SK-N-SH treated with all-trans-retinoic acid at 6 μM for 48 hours (cell line): ENCODE measurements around the gene MX2.

Source experiments
- ATAC-seq: fragments of 200-7000 bp; cut with Tn5 transposase; 3 replicates; pipeline ENCODE4 v1.9.1; 2020; ENCODE audit warnings: mild to moderate bottlenecking, moderate library complexity
- BACH2 ChIP-seq: fragments of 250-450 bp; sonication (Bioruptor Pico); IDR thresholded peaks from 2 replicates; pipeline ENCODE4 v1.9.0; 2021; ENCODE audit warnings: mild to moderate bottlenecking, borderline replicate concordance
- GLIS3 ChIP-seq: fragments of 250-450 bp; sonication (Bioruptor Pico); IDR thresholded peaks from 2 replicates; pipeline ENCODE4 v1.5.0; 2020; ENCODE audit warnings: mild to moderate bottlenecking, moderate library complexity
- ISL1 ChIP-seq: fragments of 250-450 bp; sonication (Bioruptor Pico); IDR thresholded peaks from 2 replicates; pipeline ENCODE4 v2.1.2; 2022; ENCODE audit warnings: mild to moderate bottlenecking, moderate library complexity
- OSR1 ChIP-seq: fragments of 250-450 bp; sonication (Bioruptor Pico); IDR thresholded peaks from 2 replicates; pipeline ENCODE4 v1.8.0; 2022; ENCODE audit warnings: moderate library complexity, mild to moderate bottlenecking, inconsistent platforms
- PPARA ChIP-seq: fragments of 250-450 bp; sonication (Bioruptor Pico); IDR thresholded peaks from 2 replicates; pipeline ENCODE4 v1.5.0; 2020; ENCODE audit warnings: mild to moderate bottlenecking, borderline replicate concordance
- RARB ChIP-seq: fragments of 250-450 bp; sonication (Bioruptor Pico); IDR thresholded peaks from 2 replicates; pipeline ENCODE4 v1.8.0; 2021; ENCODE audit warnings: mild to moderate bottlenecking, moderate library complexity
- TCF4 ChIP-seq: fragments of 250-450 bp; sonication (Bioruptor Pico); IDR thresholded peaks from 2 replicates; pipeline ENCODE4 v1.8.0; 2021; ENCODE audit warnings: mild to moderate bottlenecking, moderate library complexity, borderline replicate concordance
- TOX ChIP-seq: fragments of 250-450 bp; sonication (Bioruptor Pico); IDR thresholded peaks from 2 replicates; pipeline ENCODE4 v1.8.0; 2021; ENCODE audit warnings: mild to moderate bottlenecking, moderate library complexity, borderline replicate concordance
- ZC3H10 ChIP-seq: fragments of 250-450 bp; sonication (Bioruptor Pico); IDR thresholded peaks from 2 replicates; pipeline ENCODE4 v1.5.1; 2021; ENCODE audit warnings: mild to moderate bottlenecking, moderate library complexity
- ZFP3 ChIP-seq: fragments of 250-450 bp; sonication (Bioruptor Pico); IDR thresholded peaks from 2 replicates; pipeline ENCODE4 v1.5.0; 2020; ENCODE audit warnings: mild to moderate bottlenecking, moderate library complexity
- ZFP30 ChIP-seq: fragments of 450-650 bp; formaldehyde crosslinking; IDR thresholded peaks from 2 replicates; pipeline ENCODE4 v1.5.0; 2022; ENCODE audit warnings: mild to moderate bottlenecking, moderate library complexity
- ZNF565 ChIP-seq: fragments of 450-650 bp; formaldehyde crosslinking; conservative IDR thresholded peaks from 2 replicates; pipeline ENCODE4 v1.5.0; 2020; ENCODE audit warnings: low read depth, mild to moderate bottlenecking, moderate library complexity
- TF ChIP-seq, protein P1 (sequence below): fragments of 250-450 bp; sonication (Bioruptor Pico); IDR thresholded peaks from 2 replicates; pipeline ENCODE4 v1.5.0; 2020; ENCODE audit warnings: mild to moderate bottlenecking, moderate library complexity
- TF ChIP-seq, protein P2 (sequence below): fragments of 250-450 bp; sonication (Bioruptor Pico); IDR thresholded peaks from 2 replicates; pipeline ENCODE4 v1.5.1; 2021; ENCODE audit warnings: mild to moderate bottlenecking, moderate library complexity
- TF ChIP-seq, protein P3 (sequence below): fragments of 250-450 bp; sonication (Bioruptor Pico); IDR thresholded peaks from 2 replicates; pipeline ENCODE4 v1.8.0; 2021; ENCODE audit warnings: low read depth, mild to moderate bottlenecking, moderate library complexity, borderline replicate concordance
- TF ChIP-seq, protein P4 (sequence below): fragments of 250-450 bp; sonication (Bioruptor Pico); IDR thresholded peaks from 2 replicates; pipeline ENCODE4 v1.8.0; 2020; ENCODE audit warnings: mild to moderate bottlenecking, moderate library complexity, borderline replicate concordance
- TF ChIP-seq, protein P5 (sequence below): fragments of 250-450 bp; sonication (Bioruptor Pico); IDR thresholded peaks from 2 replicates; pipeline ENCODE4 v1.5.1; 2020; ENCODE audit warnings: low read depth, mild to moderate bottlenecking, moderate library complexity

MX2 gene

DNA sequence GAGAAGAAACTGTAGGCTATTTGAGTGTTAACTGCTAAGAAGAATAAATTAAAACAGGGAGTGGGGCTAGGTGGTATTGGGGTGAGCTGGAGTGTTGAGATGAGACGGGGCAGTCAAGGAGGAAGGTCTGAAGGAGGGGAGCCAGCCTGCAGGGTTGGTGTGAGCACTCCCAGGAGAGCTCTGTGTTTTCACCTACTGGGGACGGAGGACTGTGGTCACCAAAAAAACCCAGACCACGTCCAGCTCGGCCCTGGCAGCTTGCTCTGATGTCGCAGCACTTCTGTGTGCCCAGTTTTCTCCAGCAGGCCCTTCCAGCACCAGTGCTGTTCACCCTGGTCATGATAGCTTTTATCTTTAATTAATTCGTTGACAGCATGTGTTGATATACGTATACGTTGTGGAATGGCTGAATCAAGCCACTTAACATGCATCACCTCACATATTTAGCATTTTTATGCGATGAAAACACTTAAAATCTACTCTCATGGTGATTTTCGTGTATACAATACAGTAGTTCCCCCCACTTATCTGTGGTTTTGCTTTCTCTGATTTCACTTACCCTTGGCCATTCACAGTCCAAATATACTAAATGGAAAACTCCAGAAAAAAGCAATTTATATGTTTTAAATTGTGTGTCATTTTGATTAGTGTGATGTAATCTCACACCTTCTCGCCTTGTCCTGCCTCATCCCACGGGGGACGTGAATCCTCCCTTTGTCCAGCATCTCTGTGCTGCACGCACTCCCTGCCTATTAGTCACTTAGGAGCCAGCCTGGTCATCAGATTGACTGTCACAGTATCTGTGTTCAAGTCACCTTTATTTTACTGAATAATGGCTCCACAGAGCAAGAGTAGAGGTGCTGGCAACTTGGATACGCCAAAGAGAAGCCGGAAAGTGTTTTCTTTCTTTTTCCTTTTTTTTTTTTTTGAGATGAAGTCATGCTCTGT lies 32.9 kb upstream of the MX2 start (continued):
- TF ChIP-seq, protein P1, sequence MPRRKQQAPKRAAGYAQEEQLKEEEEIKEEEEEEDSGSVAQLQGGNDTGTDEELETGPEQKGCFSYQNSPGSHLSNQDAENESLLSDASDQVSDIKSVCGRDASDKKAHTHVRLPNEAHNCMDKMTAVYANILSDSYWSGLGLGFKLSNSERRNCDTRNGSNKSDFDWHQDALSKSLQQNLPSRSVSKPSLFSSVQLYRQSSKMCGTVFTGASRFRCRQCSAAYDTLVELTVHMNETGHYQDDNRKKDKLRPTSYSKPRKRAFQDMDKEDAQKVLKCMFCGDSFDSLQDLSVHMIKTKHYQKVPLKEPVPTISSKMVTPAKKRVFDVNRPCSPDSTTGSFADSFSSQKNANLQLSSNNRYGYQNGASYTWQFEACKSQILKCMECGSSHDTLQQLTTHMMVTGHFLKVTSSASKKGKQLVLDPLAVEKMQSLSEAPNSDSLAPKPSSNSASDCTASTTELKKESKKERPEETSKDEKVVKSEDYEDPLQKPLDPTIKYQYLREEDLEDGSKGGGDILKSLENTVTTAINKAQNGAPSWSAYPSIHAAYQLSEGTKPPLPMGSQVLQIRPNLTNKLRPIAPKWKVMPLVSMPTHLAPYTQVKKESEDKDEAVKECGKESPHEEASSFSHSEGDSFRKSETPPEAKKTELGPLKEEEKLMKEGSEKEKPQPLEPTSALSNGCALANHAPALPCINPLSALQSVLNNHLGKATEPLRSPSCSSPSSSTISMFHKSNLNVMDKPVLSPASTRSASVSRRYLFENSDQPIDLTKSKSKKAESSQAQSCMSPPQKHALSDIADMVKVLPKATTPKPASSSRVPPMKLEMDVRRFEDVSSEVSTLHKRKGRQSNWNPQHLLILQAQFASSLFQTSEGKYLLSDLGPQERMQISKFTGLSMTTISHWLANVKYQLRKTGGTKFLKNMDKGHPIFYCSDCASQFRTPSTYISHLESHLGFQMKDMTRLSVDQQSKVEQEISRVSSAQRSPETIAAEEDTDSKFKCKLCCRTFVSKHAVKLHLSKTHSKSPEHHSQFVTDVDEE (CRISPR knock-in tag): no peak
- no peak for TF ChIP-seq TCF4 (CRISPR knock-in tag)
- TF ChIP-seq OSR1 (CRISPR knock-in tag): no peak
- no peak for TF ChIP-seq GLIS3 (CRISPR knock-in tag)
- no peak for TF ChIP-seq RARB
- no peak for TF ChIP-seq ZFP30 (CRISPR knock-in tag)
- no peak for TF ChIP-seq ZNF565 (CRISPR knock-in tag)

DNA sequence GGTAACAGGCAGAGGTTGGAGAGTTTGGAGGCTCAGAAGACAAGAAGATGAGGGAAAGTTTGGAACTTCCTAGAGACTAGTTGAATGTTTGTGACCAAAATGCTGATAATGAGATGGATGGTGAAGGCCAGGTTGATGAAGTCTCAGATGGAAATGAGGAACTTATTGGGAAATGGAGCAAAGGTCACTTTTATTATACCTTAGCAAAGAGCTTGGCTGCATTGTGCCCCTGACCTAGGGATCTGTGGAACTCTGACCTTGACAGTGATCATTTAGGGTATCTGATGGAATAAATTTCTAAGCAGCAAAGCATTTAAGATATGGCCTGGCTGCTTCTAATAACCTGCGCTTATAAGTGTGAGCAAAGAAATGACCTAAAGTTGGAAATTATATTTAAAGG lies 28.1 kb upstream of the MX2 start:
- no peak for ATAC-seq
- TF ChIP-seq, protein P2, sequence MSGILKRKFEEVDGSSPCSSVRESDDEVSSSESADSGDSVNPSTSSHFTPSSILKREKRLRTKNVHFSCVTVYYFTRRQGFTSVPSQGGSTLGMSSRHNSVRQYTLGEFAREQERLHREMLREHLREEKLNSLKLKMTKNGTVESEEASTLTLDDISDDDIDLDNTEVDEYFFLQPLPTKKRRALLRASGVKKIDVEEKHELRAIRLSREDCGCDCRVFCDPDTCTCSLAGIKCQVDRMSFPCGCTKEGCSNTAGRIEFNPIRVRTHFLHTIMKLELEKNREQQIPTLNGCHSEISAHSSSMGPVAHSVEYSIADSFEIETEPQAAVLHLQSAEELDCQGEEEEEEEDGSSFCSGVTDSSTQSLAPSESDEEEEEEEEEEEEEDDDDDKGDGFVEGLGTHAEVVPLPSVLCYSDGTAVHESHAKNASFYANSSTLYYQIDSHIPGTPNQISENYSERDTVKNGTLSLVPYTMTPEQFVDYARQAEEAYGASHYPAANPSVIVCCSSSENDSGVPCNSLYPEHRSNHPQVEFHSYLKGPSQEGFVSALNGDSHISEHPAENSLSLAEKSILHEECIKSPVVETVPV (CRISPR knock-in tag): no peak
- TF ChIP-seq ZFP3 (no peak), TCF4 (CRISPR knock-in tag) (no peak), PPARA (CRISPR knock-in tag) (no peak), ZFP30 (CRISPR knock-in tag) (no peak), ZC3H10 (no peak), ISL1 (no peak)
- TF ChIP-seq, protein P3, sequence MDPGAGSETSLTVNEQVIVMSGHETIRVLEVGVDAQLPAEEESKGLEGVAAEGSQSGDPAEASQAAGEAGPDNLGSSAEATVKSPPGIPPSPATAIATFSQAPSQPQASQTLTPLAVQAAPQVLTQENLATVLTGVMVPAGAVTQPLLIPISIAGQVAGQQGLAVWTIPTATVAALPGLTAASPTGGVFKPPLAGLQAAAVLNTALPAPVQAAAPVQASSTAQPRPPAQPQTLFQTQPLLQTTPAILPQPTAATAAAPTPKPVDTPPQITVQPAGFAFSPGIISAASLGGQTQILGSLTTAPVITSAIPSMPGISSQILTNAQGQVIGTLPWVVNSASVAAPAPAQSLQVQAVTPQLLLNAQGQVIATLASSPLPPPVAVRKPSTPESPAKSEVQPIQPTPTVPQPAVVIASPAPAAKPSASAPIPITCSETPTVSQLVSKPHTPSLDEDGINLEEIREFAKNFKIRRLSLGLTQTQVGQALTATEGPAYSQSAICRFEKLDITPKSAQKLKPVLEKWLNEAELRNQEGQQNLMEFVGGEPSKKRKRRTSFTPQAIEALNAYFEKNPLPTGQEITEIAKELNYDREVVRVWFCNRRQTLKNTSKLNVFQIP (CRISPR knock-in tag): no peak

DNA sequence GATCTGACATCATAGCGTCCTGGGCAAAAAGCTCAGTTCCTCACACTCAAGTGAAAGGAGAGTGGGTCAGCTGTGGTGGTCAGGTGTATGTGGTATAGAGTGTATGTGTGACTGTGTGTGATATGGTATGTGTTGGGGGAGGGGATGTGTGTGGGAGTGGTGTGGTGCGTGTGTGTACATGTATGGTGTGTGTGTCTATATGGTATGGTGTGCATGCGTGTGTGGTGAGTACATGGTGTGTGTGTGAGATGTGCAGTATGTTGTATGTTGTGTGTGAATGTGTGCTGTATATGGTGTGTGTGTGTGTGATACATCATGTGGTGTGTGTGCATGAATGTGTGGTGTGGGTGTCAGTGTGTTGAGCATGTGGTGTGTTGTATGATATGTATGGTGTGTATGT lies 24.3 kb upstream of the MX2 start:
- TF ChIP-seq, protein P4, sequence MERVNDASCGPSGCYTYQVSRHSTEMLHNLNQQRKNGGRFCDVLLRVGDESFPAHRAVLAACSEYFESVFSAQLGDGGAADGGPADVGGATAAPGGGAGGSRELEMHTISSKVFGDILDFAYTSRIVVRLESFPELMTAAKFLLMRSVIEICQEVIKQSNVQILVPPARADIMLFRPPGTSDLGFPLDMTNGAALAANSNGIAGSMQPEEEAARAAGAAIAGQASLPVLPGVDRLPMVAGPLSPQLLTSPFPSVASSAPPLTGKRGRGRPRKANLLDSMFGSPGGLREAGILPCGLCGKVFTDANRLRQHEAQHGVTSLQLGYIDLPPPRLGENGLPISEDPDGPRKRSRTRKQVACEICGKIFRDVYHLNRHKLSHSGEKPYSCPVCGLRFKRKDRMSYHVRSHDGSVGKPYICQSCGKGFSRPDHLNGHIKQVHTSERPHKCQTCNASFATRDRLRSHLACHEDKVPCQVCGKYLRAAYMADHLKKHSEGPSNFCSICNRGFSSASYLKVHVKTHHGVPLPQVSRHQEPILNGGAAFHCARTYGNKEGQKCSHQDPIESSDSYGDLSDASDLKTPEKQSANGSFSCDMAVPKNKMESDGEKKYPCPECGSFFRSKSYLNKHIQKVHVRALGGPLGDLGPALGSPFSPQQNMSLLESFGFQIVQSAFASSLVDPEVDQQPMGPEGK (CRISPR knock-in tag): no peak
- TF ChIP-seq TOX (CRISPR knock-in tag) (no peak), BACH2 (no peak), ZC3H10 (no peak), ZNF565 (CRISPR knock-in tag) (no peak)
- TF ChIP-seq, protein P5, sequence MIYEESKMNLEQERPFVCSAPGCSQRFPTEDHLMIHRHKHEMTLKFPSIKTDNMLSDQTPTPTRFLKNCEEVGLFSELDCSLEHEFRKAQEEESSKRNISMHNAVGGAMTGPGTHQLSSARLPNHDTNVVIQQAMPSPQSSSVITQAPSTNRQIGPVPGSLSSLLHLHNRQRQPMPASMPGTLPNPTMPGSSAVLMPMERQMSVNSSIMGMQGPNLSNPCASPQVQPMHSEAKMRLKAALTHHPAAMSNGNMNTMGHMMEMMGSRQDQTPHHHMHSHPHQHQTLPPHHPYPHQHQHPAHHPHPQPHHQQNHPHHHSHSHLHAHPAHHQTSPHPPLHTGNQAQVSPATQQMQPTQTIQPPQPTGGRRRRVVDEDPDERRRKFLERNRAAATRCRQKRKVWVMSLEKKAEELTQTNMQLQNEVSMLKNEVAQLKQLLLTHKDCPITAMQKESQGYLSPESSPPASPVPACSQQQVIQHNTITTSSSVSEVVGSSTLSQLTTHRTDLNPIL (CRISPR knock-in tag): no peak
- TF ChIP-seq, protein P3 (CRISPR knock-in tag): no peak
- no peak for ATAC-seq
